ENCODE measurements around the gene PACC1. TPM values are rescaled to one million over a fixed set of nuclear protein-coding genes. Genes with fewer than 3 reads are reported as not detected.

The PACC1 gene
- total and polyA plus RNA-seq, 10 of the 15 experiments (the other 5 are each of a cell fraction or from before 2014, with no cell fraction given), result 16.1 to 29.7 (median 19.3) TPM

GRCh38 chr1:212377644-212378043 lies 37.0 kb downstream of the PACC1 start (continued):
- no peak for TF ChIP-seq HDAC2 (IDR thresholded peaks at IDR 0.05)

GRCh38 chr1:212375986-212376385 lies 38.7 kb downstream of the PACC1 start:
- Histone ChIP-seq H3K4me3 (no peak overlapping the region), H3K9me3 (replicated peaks; ENCODE audit: control insufficient read depth, insufficient read depth, low read length) (no peaks in the 10 kb centered on the region), H3K4me1 (ENCODE audit: control insufficient read depth, insufficient read depth, low read length) (no peaks in the 10 kb centered on the region), H2AFZ (ENCODE audit: control insufficient read depth, low read depth, low read length) (no peak overlapping the region), H3K79me2 (ENCODE audit: control insufficient read depth, insufficient read depth, low read length) (no peaks in the 10 kb centered on the region), H4K20me1 (ENCODE audit: control insufficient read depth, insufficient read depth) (no peaks in the 10 kb centered on the region), H3K27ac (ENCODE audit: control insufficient read depth, insufficient read depth) (no peak overlapping the region), H3K36me3 (ENCODE audit: control insufficient read depth in 2 of 2, insufficient read depth in 2 of 2, low read length in 1 of 2) (peaks cover 12 to 25% of the 10 kb centered on the region in 2 experiments), H3K4me2 (ENCODE audit: control insufficient read depth, insufficient read depth) (no peak overlapping the region), H3K27me3 (replicated peaks in 1 of 2; ENCODE audit: control insufficient read depth in 2 of 2, insufficient read depth in 2 of 2, low read length in 1 of 2) (no peaks in the 10 kb centered on the region), H3K9ac (ENCODE audit: control insufficient read depth, insufficient read depth, low read length) (no peak overlapping the region)
- TF ChIP-seq NR2C1 (IDR thresholded peaks at IDR 0.05), result no peak
- TF ChIP-seq IKZF1 (conservative IDR thresholded peaks at IDR 0.05), result no peak
- TF ChIP-seq SREBF2 (IDR thresholded peaks at IDR 0.05; ENCODE audit: low read length), result no peak
- TF ChIP-seq, protein P1, sequence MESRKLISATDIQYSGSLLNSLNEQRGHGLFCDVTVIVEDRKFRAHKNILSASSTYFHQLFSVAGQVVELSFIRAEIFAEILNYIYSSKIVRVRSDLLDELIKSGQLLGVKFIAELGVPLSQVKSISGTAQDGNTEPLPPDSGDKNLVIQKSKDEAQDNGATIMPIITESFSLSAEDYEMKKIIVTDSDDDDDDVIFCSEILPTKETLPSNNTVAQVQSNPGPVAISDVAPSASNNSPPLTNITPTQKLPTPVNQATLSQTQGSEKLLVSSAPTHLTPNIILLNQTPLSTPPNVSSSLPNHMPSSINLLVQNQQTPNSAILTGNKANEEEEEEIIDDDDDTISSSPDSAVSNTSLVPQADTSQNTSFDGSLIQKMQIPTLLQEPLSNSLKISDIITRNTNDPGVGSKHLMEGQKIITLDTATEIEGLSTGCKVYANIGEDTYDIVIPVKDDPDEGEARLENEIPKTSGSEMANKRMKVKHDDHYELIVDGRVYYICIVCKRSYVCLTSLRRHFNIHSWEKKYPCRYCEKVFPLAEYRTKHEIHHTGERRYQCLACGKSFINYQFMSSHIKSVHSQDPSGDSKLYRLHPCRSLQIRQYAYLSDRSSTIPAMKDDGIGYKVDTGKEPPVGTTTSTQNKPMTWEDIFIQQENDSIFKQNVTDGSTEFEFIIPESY (IDR thresholded peaks at IDR 0.05), result no peak
- no peak for TF ChIP-seq NFYA (IDR thresholded peaks at IDR 0.05; ENCODE audit: borderline replicate concordance, low read depth, low read length)
- no peak for TF ChIP-seq SREBF1 (IDR thresholded peaks at IDR 0.05; ENCODE audit: low read length)
- no peak for TF ChIP-seq RBBP5 (conservative IDR thresholded peaks at IDR 0.05)
- TF ChIP-seq MXI1 (IDR thresholded peaks at IDR 0.05; ENCODE audit: low read depth, low read length), result no peak
- TF ChIP-seq, protein P2, sequence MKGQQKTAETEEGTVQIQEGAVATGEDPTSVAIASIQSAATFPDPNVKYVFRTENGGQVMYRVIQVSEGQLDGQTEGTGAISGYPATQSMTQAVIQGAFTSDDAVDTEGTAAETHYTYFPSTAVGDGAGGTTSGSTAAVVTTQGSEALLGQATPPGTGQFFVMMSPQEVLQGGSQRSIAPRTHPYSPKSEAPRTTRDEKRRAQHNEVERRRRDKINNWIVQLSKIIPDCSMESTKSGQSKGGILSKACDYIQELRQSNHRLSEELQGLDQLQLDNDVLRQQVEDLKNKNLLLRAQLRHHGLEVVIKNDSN (IDR thresholded peaks at IDR 0.05; ENCODE audit: borderline replicate concordance, extremely low read length, insufficient read depth, low read depth, low read length), result no peak
- TF ChIP-seq ZZZ3 (IDR thresholded peaks at IDR 0.05; ENCODE audit: control insufficient read depth, insufficient read length, low read depth), result no peak
- TF ChIP-seq SKIL (IDR thresholded peaks at IDR 0.05; ENCODE audit: low read depth, poor library complexity, severe bottlenecking), result no peak
- 91% methylated on average over 5 of the region's 5 CpGs for WGBS (ENCODE audit: insufficient coverage, insufficient replicate concordance, low lambda C conversion rate, missing lambda C conversion rate)
- POLR2A ChIA-PET, result interaction anchor here (1.3 kb wide), 1 partner anchor 39 kb away, joined by 3 read pairs; the partner anchor contains the start of gene PACC1
- RAD21 ChIA-PET (ENCODE audit: unreplicated experiment), result interaction anchor here (1.0 to 3.7 kb wide), 2 partner anchors 80 to 85 kb away, joined by 3 to 18 read pairs; no protein-coding TSS in a partner anchor
- FAIRE-seq (no peak), DNase-seq (ENCODE audit: low read depth, low spot score) (no peak), ATAC-seq (no peak)
- in situ Hi-C loops (cut with MboI) (no loop called here), intact Hi-C loops (cut with micrococcal nuclease; ENCODE audit: unreplicated experiment) (no loop called here)
- CTCF ChIA-PET, result interaction anchor here (1.3 to 7.3 kb wide), 3 partner anchors 8 to 305 kb away, joined by 6 to 60 read pairs (median 12); no protein-coding TSS in a partner anchor
- SMC1A ChIA-PET (ENCODE audit: uncharacterized antibody, unreplicated experiment), result interaction anchor here (1.3 to 2.7 kb wide), 4 partner anchors 9 to 80 kb away, joined by 4 to 11 read pairs (median 4); no protein-coding TSS in a partner anchor
- BruUV-seq (replicated peaks), result no TSS peak
